IPS-20b (cell line): ENCODE data around the gene ENO2.
A peak's percentile ranks its signal among the peaks of the same experiment; 100 is the strongest.

Experiments used
- H3K27ac ChIP-seq: one replicate; pipeline ENCODE4 v1.5.1; 2013; ENCODE audit warnings: low read length
- H3K27me3 ChIP-seq: 2 replicates; pipeline ENCODE4 v1.6.1; 2013; ENCODE audit warnings: mild to moderate bottlenecking, low read length, inconsistent platforms; ENCODE audit not compliant: insufficient read depth
- H3K36me3 ChIP-seq: 2 replicates; pipeline ENCODE4 v1.6.1; 2013; ENCODE audit warnings: low read depth, mild to moderate bottlenecking, inconsistent platforms, low read length, moderate library complexity; ENCODE audit not compliant: insufficient read depth
- H3K4me1 ChIP-seq: 2 replicates; pipeline ENCODE4 v1.6.1; 2013; ENCODE audit warnings: mild to moderate bottlenecking, control low read depth, inconsistent platforms, low read length, moderate library complexity; ENCODE audit not compliant: insufficient read depth
- H3K4me3 ChIP-seq: 2 replicates; pipeline ENCODE4 v1.5.1; 2013; ENCODE audit warnings: mild to moderate bottlenecking, low read length, inconsistent platforms
- H3K9ac ChIP-seq: 2 replicates; pipeline ENCODE4 v1.6.1; 2013; ENCODE audit warnings: low read depth, mild to moderate bottlenecking, inconsistent platforms, low read length, moderate library complexity
- H3K9me3 ChIP-seq: 2 replicates; pipeline ENCODE4 v1.6.1; 2013; ENCODE audit warnings: mild to moderate bottlenecking, low read depth, low read length, inconsistent platforms; ENCODE audit not compliant: insufficient read depth

Gene ENO2

DNA sequence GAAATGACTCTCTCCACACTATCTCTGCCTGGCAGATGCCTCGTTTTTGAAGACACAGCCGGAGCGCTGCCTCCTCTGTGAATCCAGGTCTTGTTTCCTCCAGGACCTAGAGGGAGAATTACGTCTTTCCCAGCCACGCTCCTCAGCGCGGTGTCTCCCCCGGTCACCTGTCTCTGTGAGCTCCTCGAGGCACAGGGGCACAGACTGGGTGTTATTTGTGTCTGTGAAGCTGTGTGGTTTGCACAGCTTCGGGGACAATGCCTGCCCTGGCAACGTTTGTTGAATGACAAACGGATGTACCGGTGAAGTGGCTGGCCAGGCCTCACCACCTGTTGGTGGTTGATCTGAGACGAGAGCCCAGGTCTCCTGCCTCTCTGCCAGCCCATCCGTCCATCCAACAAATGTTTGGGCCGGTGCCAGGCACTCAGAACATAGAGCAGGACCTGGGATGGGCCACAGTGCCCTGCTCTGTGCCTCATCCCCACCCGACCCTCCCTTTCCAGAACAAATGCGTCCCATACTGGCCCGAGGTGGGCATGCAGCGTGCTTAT lies 42.8 kb downstream of the ENO2 start:
- Histone ChIP-seq H3K9ac (no peak overlapping the region), H3K4me1 (peaks cover 18% of the 10 kb centered on the region; the same call in 1 of the 2 replicates), H3K9me3 (no peaks in the 10 kb centered on the region), H3K27ac (no peak overlapping the region), H3K4me3 (no peak overlapping the region), H3K27me3 (no peaks in the 10 kb centered on the region), H3K36me3 (no peaks in the 10 kb centered on the region)

DNA sequence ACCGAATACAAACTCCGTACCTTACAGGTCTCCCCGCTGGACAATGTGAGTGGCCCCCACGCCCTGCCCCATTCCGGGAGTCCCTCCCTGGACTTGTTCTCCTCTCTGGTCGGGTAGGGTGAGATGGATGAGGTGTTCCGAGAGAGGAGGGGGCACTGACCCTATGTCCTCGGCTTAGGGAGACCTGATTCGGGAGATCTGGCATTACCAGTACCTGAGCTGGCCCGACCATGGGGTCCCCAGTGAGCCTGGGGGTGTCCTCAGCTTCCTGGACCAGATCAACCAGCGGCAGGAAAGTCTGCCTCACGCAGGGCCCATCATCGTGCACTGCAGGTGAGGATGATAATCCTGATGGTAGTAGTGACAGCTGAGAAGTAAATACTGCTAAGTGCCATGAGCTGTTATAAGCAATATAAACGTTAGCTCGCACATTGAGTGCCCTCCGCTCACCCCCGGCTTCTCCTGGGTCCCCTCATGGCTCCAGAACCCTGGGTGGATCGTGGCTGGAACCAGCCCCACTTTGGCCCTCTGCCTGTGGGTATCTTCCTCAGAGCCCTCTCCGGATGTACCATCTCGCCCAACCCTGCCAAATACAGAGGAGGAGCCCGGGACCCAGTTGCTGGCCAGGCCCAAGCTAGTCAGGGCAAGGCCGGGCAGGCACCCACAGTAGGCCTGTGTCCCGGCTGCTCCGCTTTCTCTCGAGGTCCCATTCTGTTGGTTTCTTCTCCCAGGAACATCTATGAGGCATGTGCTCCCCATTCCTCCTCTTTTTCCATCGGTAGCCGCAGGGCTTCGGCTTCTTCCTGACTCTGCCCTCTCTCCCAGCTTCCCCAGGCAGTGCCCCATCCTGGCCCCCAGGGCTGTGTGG lies 43.6 kb downstream of the ENO2 start:
- no peaks in the 10 kb centered on the region for H3K27me3 ChIP-seq
- no peaks in the 10 kb centered on the region for H3K36me3 ChIP-seq
- no peak overlapping the region; the same call in 1 of the 2 replicates for H3K9ac ChIP-seq
- peaks cover 24% of the 10 kb centered on the region; the same call in 1 of the 2 replicates for H3K4me1 ChIP-seq
- H3K9me3 ChIP-seq, result no peaks in the 10 kb centered on the region
- H3K4me3 ChIP-seq, result no peak overlapping the region
- no peak overlapping the region for H3K27ac ChIP-seq

DNA sequence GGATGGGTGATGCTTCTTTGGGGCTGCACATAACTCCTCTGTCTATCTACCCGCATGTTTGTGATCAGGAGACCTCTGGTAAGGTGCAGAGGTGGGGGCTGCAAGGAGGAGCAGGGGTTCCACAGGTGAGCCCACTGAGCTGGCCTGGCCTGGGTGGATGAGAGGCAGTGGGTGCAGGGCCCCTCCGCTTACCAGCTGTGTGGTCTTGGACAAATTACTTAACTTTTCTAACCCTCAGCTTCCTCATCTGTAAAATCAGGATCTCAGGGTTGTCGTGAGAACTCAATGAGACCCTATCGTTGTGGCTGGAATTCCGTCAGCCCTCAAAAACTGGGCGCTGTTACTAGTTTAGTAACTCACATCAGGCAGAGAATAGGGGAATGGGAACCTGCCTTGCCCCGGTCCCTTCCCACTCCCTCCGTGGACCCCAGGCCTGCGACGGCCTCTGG lies 44.3 kb downstream of the ENO2 start:
- Histone ChIP-seq H3K9ac (no peak overlapping the region; the same call in 1 of the 2 replicates), H3K9me3 (no peaks in the 10 kb centered on the region), H3K4me3 (no peak overlapping the region), H3K36me3 (no peaks in the 10 kb centered on the region), H3K27me3 (no peaks in the 10 kb centered on the region), H3K27ac (no peak overlapping the region), H3K4me1 (peaks cover 21% of the 10 kb centered on the region; the same call in 1 of the 2 replicates)

DNA sequence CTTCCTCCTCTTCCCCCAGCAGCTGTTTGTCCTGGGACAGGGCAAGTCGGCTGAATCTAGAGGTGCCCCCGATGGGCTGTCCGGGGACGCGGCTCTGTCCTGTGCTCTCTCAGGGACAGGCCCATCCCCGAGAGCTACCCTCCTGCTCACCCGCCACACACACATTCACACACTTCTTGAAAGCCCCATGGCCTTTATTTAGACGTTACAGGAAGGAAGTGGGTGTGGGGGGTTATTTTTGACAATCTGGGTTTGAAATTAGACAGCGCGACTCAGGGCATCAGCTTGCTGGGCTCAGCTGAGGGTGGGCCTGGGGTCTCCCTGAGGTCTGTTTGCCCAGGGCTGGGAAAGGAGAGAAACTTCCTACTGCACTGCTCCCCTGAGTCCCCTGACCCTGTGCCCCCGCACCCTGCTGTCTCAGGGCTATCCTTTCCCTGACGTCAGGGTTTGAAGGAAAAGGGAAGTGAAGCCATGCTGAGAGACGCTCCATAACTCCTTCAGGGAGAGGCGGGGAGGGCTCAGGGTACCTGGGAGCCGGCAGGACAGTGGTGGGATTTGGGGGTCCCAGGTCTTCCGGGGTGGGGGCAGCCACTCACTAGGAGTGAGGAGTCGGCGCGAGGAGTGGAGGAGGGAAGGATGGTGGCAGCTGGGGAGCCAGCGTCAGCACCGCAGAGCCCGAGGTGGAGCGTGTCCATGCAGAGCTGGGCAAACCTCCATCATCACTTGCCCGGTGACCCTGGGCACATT lies 44.9 kb downstream of the ENO2 start:
- H3K27ac ChIP-seq, result no peak overlapping the region
- peaks cover 21% of the 10 kb centered on the region; the same call in 1 of the 2 replicates for H3K4me1 ChIP-seq
- no peaks in the 10 kb centered on the region for H3K27me3 ChIP-seq
- no peaks in the 10 kb centered on the region for H3K9me3 ChIP-seq
- no peak overlapping the region for H3K9ac ChIP-seq
- peaks cover 1% of the 10 kb centered on the region; the same call in 1 of the 2 replicates for H3K36me3 ChIP-seq
- no peak overlapping the region for H3K4me3 ChIP-seq

DNA sequence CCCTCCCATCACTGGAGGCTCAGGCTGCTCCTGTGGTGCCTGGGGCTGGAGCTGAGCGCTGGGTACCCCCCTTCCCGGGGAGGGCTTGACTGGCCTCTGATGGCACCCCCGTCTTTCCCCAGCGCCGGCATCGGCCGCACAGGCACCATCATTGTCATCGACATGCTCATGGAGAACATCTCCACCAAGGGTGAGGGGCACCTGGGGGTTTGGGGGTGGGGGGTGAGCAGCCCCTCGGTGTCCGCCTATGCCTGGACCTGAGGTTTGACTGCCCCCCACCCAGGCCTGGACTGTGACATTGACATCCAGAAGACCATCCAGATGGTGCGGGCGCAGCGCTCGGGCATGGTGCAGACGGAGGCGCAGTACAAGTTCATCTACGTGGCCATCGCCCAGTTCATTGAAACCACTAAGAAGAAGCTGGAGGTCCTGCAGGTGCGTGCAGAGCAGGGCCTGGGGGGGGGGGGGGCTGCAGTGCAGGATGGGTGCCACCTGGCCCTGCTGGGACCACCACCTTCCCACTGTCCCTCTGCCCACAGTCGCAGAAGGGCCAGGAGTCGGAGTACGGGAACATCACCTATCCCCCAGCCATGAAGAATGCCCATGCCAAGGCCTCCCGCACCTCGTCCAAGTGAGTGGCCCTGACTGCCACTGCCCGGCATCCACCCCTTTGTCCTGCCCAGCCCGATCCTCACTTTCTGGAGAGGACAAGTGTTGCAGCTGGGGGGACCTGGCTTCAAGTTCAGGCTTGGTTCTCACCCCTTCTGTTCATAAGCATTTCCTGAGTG lies 45.6 kb downstream of the ENO2 start:
- H3K4me1 ChIP-seq, result peaks cover 21% of the 10 kb centered on the region; the same call in 1 of the 2 replicates
- peak overlapping the region; percentile 77; the same call in 1 of the 2 replicates for H3K9ac ChIP-seq
- H3K36me3 ChIP-seq, result peaks cover 9% of the 10 kb centered on the region; the same call in 1 of the 2 replicates
- H3K27ac ChIP-seq, result no peak overlapping the region
- no peaks in the 10 kb centered on the region for H3K9me3 ChIP-seq
- no peak overlapping the region for H3K4me3 ChIP-seq
- H3K27me3 ChIP-seq, result no peaks in the 10 kb centered on the region

DNA sequence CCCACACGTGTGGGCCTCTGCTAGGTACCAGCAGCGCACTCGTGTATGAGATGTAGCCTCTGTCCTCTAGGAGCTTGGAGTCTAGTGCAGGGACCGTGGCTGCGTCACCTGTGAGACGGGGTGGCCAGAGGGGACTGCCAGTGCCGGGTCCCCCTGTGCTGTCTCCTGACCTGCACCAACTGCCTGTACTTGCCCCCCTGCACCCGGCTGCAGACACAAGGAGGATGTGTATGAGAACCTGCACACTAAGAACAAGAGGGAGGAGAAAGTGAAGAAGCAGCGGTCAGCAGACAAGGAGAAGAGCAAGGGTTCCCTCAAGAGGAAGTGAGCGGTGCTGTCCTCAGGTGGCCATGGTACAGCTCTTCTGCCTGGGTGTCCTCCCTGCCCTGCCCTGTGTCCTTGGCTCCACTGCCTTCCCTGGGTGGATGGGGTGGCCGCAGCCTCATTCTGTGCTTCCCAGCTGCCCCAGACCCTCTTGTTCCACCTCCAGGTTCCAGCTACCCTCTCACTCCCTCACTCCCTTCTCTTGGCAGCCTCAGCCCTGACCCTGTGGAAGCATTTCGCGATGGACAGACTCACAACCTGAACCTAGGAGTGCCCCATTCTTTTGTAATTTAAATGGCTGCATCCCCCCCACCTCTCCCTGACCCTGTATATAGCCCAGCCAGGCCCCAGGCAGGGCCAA lies 46.4 kb downstream of the ENO2 start:
- Histone ChIP-seq H3K27ac (peak overlapping the region; percentile 68), H3K27me3 (no peaks in the 10 kb centered on the region), H3K36me3 (peaks cover 15% of the 10 kb centered on the region), H3K4me3 (peak overlapping the region; percentile 61; the same call in 1 of the 2 replicates), H3K9ac (peak overlapping the region; percentile 77; the same call in 1 of the 2 replicates), H3K4me1 (peaks cover 24% of the 10 kb centered on the region; the same call in 1 of the 2 replicates), H3K9me3 (no peaks in the 10 kb centered on the region)

DNA sequence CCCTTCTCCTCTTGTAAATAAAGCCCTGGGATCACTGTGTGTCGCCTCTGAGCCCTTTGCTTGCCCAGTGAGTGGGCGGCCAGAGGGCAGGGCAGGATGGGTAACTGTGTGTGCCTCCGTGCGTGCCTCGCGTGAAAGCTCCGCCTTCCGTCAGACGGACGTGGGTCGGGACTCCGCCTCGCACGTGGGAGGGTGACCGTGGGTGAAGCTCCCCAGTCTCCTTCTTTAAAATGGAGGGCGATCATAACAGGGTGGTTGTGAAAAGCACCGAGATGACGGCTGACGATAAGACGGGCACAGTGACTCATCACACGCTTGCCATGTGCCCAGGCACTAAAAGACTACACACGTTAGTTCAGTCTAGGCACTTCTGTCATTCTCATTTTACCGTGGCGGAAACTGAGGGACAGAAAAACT lies 46.9 kb downstream of the ENO2 start:
- Histone ChIP-seq H3K4me1 (peaks cover 24% of the 10 kb centered on the region), H3K9me3 (no peaks in the 10 kb centered on the region), H3K27ac (peak overlapping the region; percentile 68), H3K9ac (peak overlapping the region; percentile 77), H3K4me3 (peak overlapping the region; percentile 61), H3K36me3 (peaks cover 21% of the 10 kb centered on the region), H3K27me3 (no peaks in the 10 kb centered on the region)

DNA sequence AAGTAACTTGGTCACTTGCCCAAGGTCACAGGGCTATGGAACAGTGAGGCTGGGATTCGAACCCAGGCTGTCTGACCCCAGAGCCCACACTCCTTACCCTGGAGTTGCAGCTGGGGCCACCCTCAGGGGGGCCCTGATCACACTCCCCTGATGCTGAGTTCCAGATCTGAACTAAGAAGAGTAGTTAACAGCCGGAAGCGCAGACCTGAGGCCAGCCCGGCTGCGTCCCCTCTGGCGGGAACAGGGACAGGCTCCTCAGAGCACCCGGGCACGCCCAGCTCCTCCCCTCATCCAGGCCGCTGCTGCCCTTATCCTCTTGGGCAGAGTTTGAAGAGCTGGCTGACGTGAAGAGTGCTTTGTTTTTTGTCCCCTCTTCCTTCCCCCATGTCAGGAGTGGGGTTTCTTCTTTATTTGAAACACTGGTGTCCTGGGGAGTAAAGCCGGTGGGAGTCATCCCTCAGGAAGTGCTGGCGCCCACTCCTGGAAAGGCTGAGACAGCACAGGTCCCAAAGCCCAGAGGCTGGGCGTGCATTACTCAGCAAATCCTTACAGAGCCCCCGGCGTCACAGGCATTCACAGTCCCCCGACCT lies 47.4 kb downstream of the ENO2 start:
- Histone ChIP-seq H3K4me3 (peak overlapping the region; percentile 61), H3K27ac (peak overlapping the region; percentile 68), H3K4me1 (peaks cover 24% of the 10 kb centered on the region), H3K36me3 (peaks cover 26% of the 10 kb centered on the region), H3K9ac (peak overlapping the region; percentile 77), H3K9me3 (no peaks in the 10 kb centered on the region), H3K27me3 (no peaks in the 10 kb centered on the region)

DNA sequence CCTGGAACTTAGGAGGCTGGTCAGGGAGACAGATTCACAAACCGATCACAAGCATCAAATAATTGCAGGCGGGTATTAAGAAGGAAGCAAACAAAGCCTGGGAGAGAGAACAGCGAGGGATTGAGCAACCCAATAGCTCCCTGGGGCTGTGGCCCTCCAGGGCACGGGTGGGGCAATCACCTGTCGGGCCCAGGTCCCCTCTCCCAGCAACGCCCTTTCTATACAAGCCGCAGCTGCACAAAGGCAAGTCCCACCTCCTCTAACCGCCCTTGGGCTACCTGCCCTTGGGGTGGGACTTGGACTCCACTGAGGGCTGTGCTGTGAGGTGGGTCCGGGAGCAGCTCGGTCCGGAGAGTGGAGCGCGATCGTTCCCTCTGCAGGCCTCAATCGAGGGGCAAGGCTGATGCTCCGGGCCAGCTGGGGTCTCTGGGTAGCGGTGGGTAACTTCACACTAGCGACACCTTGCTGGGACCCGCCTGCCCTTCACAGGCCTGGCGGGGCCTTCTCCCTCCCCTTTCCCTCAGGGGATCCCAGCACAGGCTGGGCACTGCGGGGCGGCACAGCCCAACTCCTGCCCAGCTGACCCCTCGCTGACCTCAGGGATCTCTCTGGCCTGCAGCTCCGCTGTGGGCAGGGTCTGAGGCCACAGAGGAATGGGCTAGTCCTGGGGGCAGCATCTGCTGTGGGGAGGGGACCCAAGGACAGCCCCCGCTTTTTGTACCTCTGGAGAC lies 48.1 kb downstream of the ENO2 start:
- Histone ChIP-seq H3K4me3 (peak overlapping the region; percentile 61), H3K27me3 (no peaks in the 10 kb centered on the region), H3K9ac (peak overlapping the region; percentile 77), H3K9me3 (no peaks in the 10 kb centered on the region), H3K27ac (peak overlapping the region; percentile 68), H3K4me1 (peaks cover 24% of the 10 kb centered on the region), H3K36me3 (peaks cover 32% of the 10 kb centered on the region)
